Activated naive CD4-positive, alpha-beta T cell treated with anti-CD3 and anti-CD28 coated beads, Interleukin-2, amount 50 U/mL, for 24 hours (primary cell): ENCODE results near the gene SF1.
A peak's percentile ranks its signal among the peaks of the same experiment; 100 is the strongest.

Experiments used
- H3K27ac Mint-ChIP-seq: one replicate; pipeline ENCODE4 v1.8.0; 2021; ENCODE audit warnings: mild to moderate bottlenecking, mixed read lengths
- H3K27me3 Mint-ChIP-seq: one replicate; pipeline ENCODE4 v1.8.0; 2021; ENCODE audit warnings: mixed read lengths
- H3K36me3 Mint-ChIP-seq: one replicate; pipeline ENCODE4 v1.8.0; 2021; ENCODE audit warnings: mixed read lengths
- H3K4me1 Mint-ChIP-seq: one replicate; pipeline ENCODE4 v1.8.0; 2021; ENCODE audit warnings: mixed read lengths
- H3K4me3 Mint-ChIP-seq: one replicate; pipeline ENCODE4 v1.8.0; 2021; ENCODE audit warnings: mild to moderate bottlenecking, mixed read lengths
- H3K9me3 Mint-ChIP-seq: one replicate; pipeline ENCODE4 v1.8.0; 2021; ENCODE audit warnings: mixed read lengths

SF1 gene

GRCh38 chr11:64734811-64735724 is 43.3 kb downstream of the SF1 start:
- H3K36me3 Mint-ChIP-seq, result peaks cover 5% of the 10 kb centered on the region
- no peaks in the 10 kb centered on the region for H3K27me3 Mint-ChIP-seq
- no peak overlapping the region for H3K4me3 Mint-ChIP-seq
- H3K4me1 Mint-ChIP-seq, result peaks cover 40% of the 10 kb centered on the region
- peak overlapping the region; percentile 72 for H3K27ac Mint-ChIP-seq
- H3K9me3 Mint-ChIP-seq, result no peaks in the 10 kb centered on the region

DNA sequence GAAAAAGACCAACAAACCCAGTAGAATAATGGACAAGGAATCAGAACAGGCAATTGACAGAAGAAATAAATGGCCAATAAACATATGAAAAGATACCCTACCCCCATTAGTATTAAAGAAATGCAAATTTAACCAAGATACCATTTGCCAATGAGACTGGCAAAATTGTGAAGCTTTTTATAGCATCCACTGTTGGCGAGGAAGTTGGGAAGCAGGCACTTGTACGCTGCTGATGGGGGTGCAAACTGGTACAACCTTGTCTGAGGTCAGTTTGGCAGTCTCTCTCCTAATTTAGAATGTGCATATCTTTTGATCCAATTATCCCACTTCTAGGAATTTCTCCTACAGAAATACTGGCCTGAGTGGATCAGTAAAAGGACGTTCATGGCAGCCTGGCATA is 46.7 kb downstream of the SF1 start:
- Mint-ChIP-seq H3K4me3 (no peak overlapping the region), H3K9me3 (no peaks in the 10 kb centered on the region), H3K27ac (no peak overlapping the region), H3K4me1 (peaks cover 27% of the 10 kb centered on the region), H3K36me3 (peaks cover 5% of the 10 kb centered on the region), H3K27me3 (no peaks in the 10 kb centered on the region)

DNA sequence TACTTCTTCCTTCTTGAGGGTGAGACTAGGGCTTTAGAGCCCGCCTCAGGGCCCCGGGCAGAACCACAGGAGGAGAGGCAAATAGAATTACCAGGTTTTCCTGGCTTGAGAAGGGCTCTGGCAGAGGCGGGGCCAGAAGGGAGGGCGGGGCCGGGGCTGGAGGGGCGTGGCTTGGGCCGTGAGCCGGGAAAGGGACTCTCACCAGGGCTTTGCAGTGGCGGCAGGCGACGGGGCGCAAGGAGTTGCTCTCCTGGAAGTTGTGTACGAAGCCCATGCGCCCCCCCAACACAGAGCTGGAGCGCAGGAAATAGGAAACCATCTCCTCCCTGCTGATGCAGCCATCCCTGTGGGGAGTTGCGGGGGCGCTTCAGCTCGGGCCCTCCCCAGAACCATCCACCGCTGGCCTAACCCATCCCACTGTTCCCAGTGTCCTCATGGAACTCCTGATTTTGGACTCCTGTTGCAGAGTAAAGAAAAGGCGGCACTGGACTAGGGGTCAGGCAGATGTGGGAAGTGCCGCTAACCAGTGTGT is 48.4 kb downstream of the SF1 start:
- Mint-ChIP-seq H3K36me3 (peaks cover 5% of the 10 kb centered on the region), H3K27me3 (no peaks in the 10 kb centered on the region), H3K9me3 (no peaks in the 10 kb centered on the region), H3K4me1 (peaks cover 22% of the 10 kb centered on the region), H3K27ac (peak overlapping the region; percentile 46), H3K4me3 (no peak overlapping the region)

- Mint-ChIP-seq H3K4me3 (no peak overlapping the region), H3K36me3 (peaks cover 5% of the 10 kb centered on the region)
Measured at GRCh38 chr11:64728757-64729365, 49.5 kb downstream of the SF1 start.

GRCh38 chr11:64726867-64727530 is 51.3 kb downstream of the SF1 start:
- H3K27me3 Mint-ChIP-seq, result peaks cover 4% of the 10 kb centered on the region
- H3K9me3 Mint-ChIP-seq, result no peaks in the 10 kb centered on the region
- no peak overlapping the region for H3K27ac Mint-ChIP-seq

More at GRCh38 chr11:64728757-64729365, 49.5 kb downstream of the SF1 start:
- peaks cover 20% of the 10 kb centered on the region for H3K4me1 Mint-ChIP-seq
- no peaks in the 10 kb centered on the region for H3K9me3 Mint-ChIP-seq
- H3K27me3 Mint-ChIP-seq, result no peaks in the 10 kb centered on the region
- H3K27ac Mint-ChIP-seq, result no peak overlapping the region

GRCh38 chr11:64726211-64726641 is 52.1 kb downstream of the SF1 start:
- Mint-ChIP-seq H3K4me3 (no peak overlapping the region), H3K4me1 (peaks cover 11% of the 10 kb centered on the region), H3K9me3 (no peaks in the 10 kb centered on the region), H3K36me3 (peaks cover 2% of the 10 kb centered on the region), H3K27me3 (peaks cover 4% of the 10 kb centered on the region), H3K27ac (no peak overlapping the region)

More at GRCh38 chr11:64726867-64727530, 51.3 kb downstream of the SF1 start:
- Mint-ChIP-seq H3K36me3 (peaks cover 5% of the 10 kb centered on the region), H3K4me3 (no peak overlapping the region), H3K4me1 (peaks cover 17% of the 10 kb centered on the region)

- Mint-ChIP-seq H3K27ac (no peak overlapping the region), H3K27me3 (peaks cover 4% of the 10 kb centered on the region), H3K36me3 (peaks cover 2% of the 10 kb centered on the region), H3K4me1 (peaks cover 11% of the 10 kb centered on the region), H3K9me3 (no peaks in the 10 kb centered on the region), H3K4me3 (no peak overlapping the region)
Measured at GRCh38 chr11:64724863-64725532, 53.3 kb downstream of the SF1 start.

GRCh38 chr11:64723907-64724862 is 54.2 kb downstream of the SF1 start:
- Mint-ChIP-seq H3K4me3 (peak overlapping the region; percentile 73), H3K4me1 (peaks cover 11% of the 10 kb centered on the region), H3K27ac (no peak overlapping the region), H3K36me3 (no peaks in the 10 kb centered on the region), H3K27me3 (peaks cover 4% of the 10 kb centered on the region), H3K9me3 (no peaks in the 10 kb centered on the region)

GRCh38 chr11:64723117-64723906 is 55.0 kb downstream of the SF1 start, which contains the start of gene NRXN2:
Gene NRXN2, minus strand, starts transcription at chr11:64723197. Its CDS starts 9,498 bp downstream, at chr11:64713699.
- Mint-ChIP-seq H3K27me3 (peaks cover 4% of the 10 kb centered on the region), H3K27ac (no peak within 1 kb of the TSS), H3K9me3 (no peaks in the 10 kb centered on the region), H3K4me3 (peak within 1 kb of the TSS; percentile 73), H3K36me3 (no peaks in the 10 kb centered on the region), H3K4me1 (peaks cover 11% of the 10 kb centered on the region)

DNA sequence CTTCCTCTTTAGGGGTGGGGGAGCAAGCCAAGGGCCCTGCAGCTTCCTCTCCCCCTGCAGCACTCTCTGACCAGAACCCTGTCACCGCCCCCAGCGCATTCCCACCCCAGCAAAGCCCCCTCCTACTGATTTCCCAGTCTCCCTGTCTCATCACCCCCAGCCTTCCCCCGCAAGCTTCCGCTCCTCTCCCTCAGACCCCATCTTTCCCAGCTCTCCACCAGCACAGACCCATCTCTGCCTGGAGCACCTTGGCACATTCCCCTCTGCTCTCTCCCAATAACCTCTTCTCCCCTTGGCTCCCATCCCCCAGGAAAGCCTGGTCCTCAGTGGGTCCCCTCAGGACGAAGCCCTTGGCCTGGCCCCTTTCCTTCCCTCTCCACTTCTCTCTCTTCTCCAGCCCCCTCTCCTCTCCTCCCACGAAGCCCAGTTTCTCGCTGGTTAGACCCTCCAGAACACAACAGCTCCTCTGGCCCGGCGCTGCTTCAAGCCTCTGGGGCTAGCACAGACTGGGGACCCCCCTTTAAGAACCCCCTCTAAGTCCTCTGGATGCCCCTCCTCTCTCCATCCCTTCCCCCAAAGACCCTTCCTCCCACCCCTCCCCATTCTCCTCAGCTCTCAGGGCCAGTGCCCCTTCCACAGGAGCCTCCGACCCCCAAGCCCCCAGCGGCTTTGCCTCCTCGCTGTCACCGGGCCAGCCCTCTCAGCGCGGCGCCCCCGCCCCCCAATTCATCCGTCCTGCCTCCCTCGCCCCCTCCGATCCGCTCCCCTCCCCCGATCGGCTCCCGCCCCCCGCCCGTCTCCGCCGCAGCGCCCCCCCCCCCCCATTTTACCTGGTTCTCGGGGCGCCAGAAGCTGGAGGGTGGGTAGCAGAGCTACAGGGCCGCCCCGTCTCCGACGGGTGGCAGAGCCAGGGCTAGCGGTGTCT is 55.9 kb downstream of the SF1 start:
- Mint-ChIP-seq H3K4me3 (peak overlapping the region; percentile 30), H3K36me3 (no peaks in the 10 kb centered on the region), H3K9me3 (no peaks in the 10 kb centered on the region), H3K4me1 (peaks cover 11% of the 10 kb centered on the region), H3K27me3 (peaks cover 7% of the 10 kb centered on the region), H3K27ac (no peak overlapping the region)

DNA sequence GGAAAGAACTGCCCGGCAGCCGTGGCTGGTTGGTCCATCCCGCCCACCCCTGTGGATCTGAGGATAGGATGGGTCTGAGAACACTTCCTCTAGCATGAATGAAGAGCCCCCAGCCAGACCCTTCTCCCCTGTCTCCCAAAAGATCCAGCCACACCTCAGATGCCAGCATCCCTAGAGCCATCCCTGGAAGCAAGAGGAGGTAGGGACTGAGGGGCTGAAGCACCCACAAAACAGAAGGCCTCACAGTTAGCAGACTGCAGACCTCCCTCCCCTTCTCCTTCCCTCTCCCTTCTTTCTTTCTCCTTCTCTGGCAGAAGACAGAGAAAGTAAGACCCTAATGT is 57.0 kb downstream of the SF1 start:
- no peak overlapping the region for H3K4me3 Mint-ChIP-seq
- no peaks in the 10 kb centered on the region for H3K9me3 Mint-ChIP-seq
- H3K27ac Mint-ChIP-seq, result no peak overlapping the region
- no peaks in the 10 kb centered on the region for H3K36me3 Mint-ChIP-seq
- H3K27me3 Mint-ChIP-seq, result peaks cover 12% of the 10 kb centered on the region
- H3K4me1 Mint-ChIP-seq, result peaks cover 11% of the 10 kb centered on the region

- no peaks in the 10 kb centered on the region for H3K9me3 Mint-ChIP-seq
- no peaks in the 10 kb centered on the region for H3K36me3 Mint-ChIP-seq
- no peak overlapping the region for H3K27ac Mint-ChIP-seq
- H3K4me3 Mint-ChIP-seq, result peak overlapping the region; percentile 27
- peaks cover 13% of the 10 kb centered on the region for H3K27me3 Mint-ChIP-seq
- peaks cover 11% of the 10 kb centered on the region for H3K4me1 Mint-ChIP-seq
Measured at GRCh38 chr11:64720640-64721358, 57.5 kb downstream of the SF1 start.
